ENCODE results near the gene GALK2.

Gene GALK2

GRCh38 chr15:49282366-49282765 lies 112.3 kb downstream of the GALK2 start:
- no peak for DNase-seq (ENCODE audit: low read depth)

- no peak for DNase-seq (ENCODE audit: low read depth)
These were observed 116.8 kb downstream of the GALK2 start for GRCh38 chr15:49286649-49287404.

- no peak for DNase-seq (ENCODE audit: low read depth)
These were observed 117.4 kb downstream of the GALK2 start for GRCh38 chr15:49287481-49287880.

DNA sequence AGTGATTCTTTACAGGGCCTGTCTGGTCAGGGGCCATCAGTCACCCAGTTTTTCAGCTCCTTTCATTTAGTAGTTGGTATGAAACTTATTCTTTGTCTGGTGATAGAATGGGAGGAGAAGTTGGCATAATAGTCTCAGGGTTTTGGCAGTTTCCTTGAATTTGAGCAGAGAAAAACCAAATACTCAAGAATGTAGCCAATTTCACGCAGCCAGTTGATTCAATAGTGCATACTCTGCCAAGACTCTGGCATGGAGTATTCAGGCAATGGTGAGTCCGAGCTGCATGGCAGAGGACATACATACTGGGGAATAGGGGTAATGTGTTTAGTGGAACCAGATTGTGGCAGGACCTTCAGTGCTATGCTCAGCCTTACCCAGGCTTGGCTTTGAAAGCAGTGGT lies 118.3 kb downstream of the GALK2 start:
- DNase-seq (ENCODE audit: low read depth), result no peak

DNA sequence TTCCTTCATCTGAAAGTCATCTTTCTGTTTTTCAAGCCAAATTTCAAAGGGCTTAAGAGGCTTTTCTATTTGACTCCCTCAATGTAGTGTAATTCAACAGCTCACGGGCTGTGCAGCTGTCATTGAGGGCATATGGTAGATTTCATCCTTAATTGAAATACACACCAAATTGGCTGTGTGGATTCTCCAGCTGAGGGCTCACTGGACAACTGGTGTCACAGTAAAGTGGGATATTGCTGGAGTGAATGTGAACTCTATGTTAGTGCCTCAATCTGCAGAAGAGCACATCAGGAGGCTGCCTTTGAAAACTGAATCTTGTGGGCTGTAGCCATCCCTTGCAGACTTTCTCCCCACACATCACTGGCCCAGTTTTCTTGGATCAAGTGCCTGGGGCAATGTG lies 120.1 kb downstream of the GALK2 start:
- DNase-seq (ENCODE audit: low read depth), result no peak

GRCh38 chr15:49293941-49294340 lies 123.9 kb downstream of the GALK2 start:
- no peak for DNase-seq (ENCODE audit: low read depth)

GRCh38 chr15:49296258-49296657 lies 126.2 kb downstream of the GALK2 start:
- no peak for DNase-seq (ENCODE audit: low read depth)

GRCh38 chr15:49297584-49297983 lies 127.5 kb downstream of the GALK2 start:
- DNase-seq (ENCODE audit: low read depth), result no peak

- no peak for DNase-seq (ENCODE audit: low read depth)
These were observed 130.8 kb downstream of the GALK2 start for GRCh38 chr15:49300856-49301255.

DNA sequence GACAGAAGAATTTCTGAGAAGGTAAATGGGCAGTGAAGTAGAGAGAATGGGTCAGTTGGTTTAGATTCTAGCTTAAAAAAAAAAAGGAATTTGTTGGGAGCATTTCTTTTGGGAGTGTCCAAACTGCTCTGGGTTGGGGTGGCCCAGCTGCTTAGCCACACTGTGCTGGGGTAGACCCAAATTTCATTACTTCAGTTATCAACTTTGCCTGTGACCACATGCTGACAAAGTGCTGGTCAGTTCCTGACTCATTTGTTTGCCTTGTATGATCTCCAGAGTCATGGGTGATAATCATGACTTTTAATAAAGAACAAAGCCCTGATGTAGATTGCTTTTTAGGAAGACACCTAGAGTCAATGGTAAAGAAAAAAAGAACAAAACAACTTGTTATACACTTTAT lies 131.5 kb downstream of the GALK2 start:
- no peak for DNase-seq (ENCODE audit: low read depth)

DNA sequence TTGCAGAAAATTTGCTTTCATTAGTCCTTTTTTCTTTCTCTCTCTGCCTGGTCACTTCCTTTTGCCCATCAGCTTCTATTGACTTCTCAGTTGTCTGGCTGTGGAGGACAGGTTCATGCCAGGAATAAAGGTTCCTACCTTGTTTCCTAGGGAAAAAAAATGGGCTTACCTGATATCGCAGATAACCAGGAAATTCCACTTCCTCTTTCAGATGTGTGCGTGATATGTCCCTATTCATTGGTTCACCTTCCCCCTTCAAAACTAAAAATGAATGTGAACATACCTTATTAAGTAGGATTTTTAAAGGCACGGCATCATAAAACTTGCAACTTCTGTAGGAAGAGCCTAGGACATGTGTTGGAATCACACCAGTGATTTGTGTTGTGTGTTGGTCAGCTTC lies 133.0 kb downstream of the GALK2 start:
- DNase-seq (ENCODE audit: low read depth), result no peak

GRCh38 chr15:49306551-49306950 lies 136.5 kb downstream of the GALK2 start:
- DNase-seq (ENCODE audit: low read depth), result no peak

- DNase-seq (ENCODE audit: low read depth), result no peak
These were observed 138.6 kb downstream of the GALK2 start for GRCh38 chr15:49308686-49309085.

DNA sequence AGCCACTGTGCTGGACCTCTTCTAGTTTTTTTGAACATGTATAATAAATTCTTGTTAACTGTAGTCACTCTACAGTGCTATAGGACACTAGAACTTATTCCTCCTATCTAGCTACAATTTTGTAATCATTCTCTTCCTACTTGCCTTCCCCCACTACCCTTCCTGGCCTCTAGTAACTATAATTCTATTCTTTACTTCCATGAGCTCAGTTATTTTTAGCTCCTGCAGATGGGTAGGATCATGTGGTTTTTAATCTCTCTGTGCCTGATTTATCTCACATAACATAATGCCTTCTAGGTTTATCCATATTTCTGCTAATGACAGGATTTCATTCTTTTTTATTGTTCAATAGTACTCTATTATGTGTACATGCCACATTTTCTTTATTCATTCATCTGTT lies 139.8 kb downstream of the GALK2 start:
- DNase-seq (ENCODE audit: low read depth), result no peak

DNA sequence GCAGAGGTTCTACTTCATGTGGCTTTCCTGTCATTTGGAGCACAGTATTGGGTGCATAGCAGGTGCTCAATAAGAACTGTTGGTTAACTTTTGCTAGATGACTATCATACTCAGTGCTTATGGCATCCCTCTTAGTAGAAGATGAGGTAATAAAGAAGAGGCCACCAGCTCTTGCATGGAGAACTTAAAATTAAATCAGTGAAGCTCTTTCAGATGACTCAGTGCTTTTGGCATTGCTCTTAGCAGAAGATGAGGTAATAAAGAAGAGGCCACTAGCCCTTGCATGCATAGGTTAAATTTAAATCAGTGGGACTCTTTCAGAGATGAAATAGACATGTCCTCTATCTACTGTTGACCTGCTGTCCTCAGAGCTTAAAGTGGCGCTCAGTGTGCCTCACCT lies 143.6 kb downstream of the GALK2 start:
- DNase-seq (ENCODE audit: low read depth), result no peak

- no peak for DNase-seq (ENCODE audit: low read depth)
These were observed 144.7 kb downstream of the GALK2 start for GRCh38 chr15:49314716-49315115.

GRCh38 chr15:49315391-49315823 lies 145.4 kb downstream of the GALK2 start:
- DNase-seq (ENCODE audit: low read depth), result no peak

GRCh38 chr15:49320351-49320750 lies 150.3 kb downstream of the GALK2 start:
- no peak for DNase-seq (ENCODE audit: low read depth)

GRCh38 chr15:49323207-49323606 lies 153.2 kb downstream of the GALK2 start:
- DNase-seq (ENCODE audit: low read depth), result no peak

DNA sequence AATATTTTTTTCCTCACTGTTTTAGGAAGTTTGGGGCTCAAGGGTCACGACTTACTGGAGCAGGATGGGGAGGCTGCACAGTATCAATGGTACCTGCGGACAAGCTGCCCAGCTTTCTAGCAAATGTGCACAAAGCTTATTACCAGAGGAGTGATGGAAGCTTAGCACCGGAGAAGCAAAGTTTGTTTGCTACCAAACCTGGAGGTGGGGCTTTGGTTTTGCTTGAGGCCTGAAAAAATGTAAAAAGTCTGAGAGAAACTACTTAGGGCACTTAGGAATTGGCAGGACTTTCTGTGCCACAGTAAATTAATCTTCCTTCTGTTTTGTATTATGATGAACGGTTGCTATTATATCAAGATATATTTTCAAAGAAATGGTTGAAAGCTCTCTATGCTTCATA lies 157.9 kb downstream of the GALK2 start:
- no peak for DNase-seq (ENCODE audit: low read depth)

GRCh38 chr15:49328941-49329340 lies 158.9 kb downstream of the GALK2 start:
- no peak for DNase-seq (ENCODE audit: low read depth)

- no peak for DNase-seq (ENCODE audit: low read depth)
These were observed 160.1 kb downstream of the GALK2 start for GRCh38 chr15:49330166-49330565.

DNA sequence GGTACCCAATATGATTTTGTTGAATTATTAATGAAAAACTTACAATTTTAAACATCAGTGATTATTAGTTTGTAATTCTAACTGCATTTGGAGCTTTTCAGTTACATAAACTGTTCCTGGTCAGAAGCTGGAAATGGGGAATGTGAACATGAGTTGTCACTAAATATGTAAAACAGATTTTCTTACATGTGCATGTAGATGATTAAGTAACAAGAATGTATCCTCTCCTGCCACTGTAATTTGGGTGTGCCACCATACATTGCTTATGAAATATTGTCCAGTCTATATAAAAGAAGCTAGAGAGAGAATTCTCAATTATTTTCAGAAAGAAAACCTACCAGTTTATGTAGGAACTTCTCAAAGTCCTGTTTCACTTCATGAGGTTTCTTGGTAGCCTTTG lies 161.4 kb downstream of the GALK2 start:
- DNase-seq (ENCODE audit: low read depth), result no peak

DNA sequence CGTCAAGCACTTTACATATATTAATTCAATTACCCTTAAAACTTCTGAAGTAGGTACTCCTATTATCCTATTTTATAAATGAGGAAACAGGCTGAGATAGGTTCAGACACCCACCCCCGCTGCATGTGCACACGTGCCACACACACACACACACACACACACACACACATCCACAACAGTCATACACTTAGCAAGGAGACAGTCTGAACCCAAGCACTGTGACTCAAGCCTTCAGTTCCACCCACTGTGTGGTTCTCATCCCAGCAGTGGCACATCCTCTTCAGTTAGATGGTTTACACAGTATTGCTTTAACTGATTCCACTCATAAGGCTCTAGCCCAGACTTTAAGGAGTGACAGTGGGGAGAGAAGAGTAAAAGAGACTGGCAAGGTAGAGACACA lies 161.9 kb downstream of the GALK2 start:
- DNase-seq (ENCODE audit: low read depth), result no peak
